HG03457 (cell line): ENCODE results near the gene ZNF680.
"Not testable (repeated sequence)": the region's sequence is repeated elsewhere in the genome, so short reads cannot be mapped to it uniquely, and the experiment has no call there.

Experiments
- ATAC-seq: cut with Tn5 transposase; IDR thresholded peaks from one replicate; pipeline ENCODE4 v1.9.1; 2021; ENCODE audit warnings: moderate number of reproducible peaks; ENCODE audit not compliant: unreplicated experiment

ZNF680 gene

DNA sequence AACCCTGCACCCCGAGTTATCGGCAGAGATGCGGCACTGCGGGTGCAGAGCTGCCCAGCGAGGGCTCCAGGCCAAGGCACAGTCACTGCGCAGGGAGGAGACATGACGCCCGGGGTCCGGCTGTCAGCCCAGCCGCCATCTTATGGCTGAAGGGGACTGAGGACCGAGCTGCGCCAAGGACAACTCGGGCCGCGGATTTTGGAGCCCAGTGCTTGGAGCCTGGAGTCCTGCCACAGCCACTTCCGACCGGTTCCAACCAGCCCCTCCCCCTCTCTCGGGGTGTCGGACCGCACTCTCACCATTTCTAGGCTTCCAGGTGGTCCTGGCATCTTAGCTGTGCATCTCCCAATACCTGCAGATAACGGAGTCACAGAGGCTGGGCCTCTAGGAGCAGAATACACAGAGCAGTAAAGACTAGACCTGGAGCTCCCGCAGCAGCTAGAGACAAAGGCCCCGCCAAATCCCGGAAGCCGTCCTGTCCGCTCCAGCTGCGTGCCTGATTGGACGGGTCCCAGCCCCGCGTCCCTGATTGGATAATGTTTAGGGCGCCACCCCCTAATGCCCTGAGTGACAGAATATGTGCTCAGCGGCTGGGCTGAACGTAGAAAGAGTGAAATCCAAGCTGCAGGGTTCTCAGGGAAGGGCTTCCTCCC is at the start of gene ZNF680:
Gene ZNF680 (minus strand): TSS at position 446 of the 653 bp plus-strand sequence. CDS start 117 bp downstream, at position 329.
- peak; percentile 99 for ATAC-seq

DNA sequence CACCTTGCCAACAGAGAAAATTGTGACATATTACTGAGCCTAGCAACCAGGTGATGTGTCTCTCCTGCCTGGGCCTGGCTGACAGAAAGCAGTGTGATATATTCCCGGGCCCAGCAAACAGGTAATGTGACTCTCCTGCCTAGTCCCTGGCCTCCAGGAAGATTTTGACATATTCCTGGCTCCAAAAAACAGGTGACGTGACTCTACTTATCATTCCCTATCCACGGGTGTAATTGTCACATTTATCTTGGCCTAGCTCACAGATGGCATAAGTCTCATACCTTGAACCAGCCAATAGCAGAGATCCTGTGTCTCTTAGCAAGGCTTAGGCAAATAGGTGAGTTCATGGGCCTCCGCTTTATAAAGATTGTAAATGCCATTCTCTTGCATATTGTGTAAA is 49.6 kb upstream of the ZNF680 start:
- no peak for ATAC-seq

DNA sequence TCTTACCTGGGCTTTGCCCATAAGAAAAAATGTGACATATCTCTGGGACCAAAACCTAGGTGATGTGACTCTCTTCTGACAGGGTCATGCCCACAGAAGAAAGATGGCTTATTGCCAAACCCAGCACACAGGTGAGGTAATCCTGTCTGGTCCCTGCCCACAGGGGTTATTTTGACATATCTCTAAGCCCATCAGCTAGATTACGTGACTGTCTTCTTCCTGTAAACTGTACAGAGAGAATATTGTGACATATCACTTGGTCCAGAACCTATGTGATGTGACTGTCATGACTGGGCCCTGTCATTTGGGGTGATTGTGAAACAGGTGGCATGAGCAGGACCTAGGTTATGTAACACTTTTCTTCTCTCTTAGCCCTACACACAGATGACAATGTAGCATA is 48.8 kb upstream of the ZNF680 start:
- no peak for ATAC-seq

DNA sequence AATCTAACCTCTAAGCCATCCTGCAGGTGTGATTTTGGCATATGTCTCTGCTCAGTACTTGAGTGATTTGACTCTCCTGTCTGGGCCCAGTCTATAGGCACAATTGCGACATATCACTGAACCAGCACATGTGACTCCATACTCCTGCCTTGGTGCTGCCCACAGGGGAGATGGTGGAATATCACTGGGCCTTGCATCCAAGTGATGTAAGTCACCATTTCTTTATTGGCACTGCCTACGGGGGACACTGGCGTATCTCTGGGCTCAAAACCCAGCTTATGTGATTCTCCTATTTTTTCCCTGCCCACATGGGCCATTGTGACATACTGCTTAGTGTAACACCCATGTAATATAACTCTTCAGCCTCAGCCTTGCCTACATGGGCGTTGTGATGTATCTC is 48.1 kb upstream of the ZNF680 start:
- ATAC-seq, result no peak

DNA sequence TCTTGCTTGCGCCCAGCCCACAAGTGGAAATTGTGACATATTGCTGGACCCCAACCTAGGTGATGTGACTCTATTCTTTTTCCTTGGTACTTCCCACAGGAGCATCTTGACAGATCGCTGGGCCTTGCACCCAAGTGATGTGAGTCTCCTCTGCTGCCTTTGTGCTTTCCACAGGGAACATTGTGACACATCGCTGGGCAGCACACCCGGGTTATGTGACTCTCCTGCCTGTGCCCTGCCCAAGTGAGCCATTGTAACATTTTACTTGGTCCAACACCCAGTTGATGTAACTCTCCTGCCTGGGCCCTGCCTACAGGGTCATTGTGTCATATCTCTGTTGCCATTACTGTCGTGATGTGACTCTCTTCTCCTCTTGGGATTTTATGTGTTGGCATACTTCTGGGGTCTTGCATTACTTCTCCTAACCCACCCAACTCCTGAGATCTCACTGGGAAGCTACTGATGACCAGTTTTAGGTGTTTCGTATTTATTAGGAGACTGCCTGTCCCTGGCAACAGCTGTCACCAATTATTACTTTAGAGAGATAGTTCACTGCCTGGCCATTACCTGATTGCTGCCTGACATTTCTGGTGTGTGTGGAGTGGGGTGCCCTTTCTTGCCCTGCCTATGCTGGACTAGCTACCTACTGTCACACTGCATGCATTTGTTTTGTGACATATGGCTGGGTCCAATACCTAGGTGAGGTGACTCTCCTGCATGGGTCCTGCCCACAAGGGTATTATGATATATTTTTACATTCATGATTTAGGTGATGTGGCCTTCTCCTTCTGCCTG is 45.4 kb upstream of the ZNF680 start:
- ATAC-seq, result no peak

DNA sequence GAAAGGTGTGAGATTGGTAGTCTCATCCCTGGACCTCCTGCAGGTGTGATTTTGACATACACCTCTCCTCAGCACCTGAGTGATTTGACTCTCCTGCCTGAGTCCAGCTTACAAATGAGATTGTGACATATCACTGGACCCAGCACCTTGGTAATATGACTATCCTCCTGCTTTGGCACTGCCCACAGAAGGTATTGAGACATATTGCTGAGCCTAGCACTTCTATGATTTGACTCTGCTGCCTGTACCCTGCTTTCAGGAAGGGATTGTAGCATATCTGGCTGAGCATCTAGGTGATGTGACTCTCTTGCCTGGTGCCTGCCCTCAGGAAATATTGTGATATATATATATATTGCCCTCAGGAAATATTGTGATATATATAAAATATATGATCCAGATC is 43.5 kb upstream of the ZNF680 start:
- no peak for ATAC-seq

DNA sequence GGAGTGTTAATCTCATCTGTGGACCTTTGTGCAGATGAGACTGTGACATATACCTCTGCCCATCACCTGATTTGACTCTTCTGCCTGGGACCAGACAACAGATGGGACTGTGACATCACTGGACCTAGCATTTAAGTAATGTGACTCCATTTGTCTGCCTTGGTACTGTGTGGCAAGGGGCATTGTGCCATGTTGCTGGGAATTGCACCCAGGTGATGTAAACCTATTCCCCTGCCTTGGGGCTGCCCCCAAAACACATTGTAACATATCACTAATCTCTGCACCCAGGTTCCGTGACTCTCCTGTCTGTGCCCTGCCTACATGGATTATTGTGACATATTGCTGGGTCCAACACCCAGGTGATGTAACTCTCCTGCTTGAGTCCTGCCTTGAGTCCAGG is 40.4 kb upstream of the ZNF680 start:
- ATAC-seq, result no peak

DNA sequence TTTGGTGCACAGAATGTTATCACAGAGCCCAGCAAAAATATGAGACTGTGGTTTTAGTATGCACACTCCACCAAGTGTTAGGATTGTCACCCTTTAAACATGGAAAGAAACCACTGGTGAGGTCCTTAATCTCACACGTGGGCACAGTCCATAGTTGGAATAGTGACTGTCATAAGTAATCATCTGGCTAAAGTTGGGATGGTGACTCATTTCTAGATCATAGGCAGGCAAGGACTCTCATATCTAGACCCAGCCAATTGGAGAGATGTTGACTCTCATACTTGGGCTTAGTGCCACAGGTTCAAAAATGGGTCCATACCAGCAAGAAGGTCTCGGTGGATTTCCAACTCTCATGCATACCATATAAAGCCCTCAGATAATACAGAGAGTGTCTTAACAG is 39.6 kb upstream of the ZNF680 start:
- no peak for ATAC-seq

DNA sequence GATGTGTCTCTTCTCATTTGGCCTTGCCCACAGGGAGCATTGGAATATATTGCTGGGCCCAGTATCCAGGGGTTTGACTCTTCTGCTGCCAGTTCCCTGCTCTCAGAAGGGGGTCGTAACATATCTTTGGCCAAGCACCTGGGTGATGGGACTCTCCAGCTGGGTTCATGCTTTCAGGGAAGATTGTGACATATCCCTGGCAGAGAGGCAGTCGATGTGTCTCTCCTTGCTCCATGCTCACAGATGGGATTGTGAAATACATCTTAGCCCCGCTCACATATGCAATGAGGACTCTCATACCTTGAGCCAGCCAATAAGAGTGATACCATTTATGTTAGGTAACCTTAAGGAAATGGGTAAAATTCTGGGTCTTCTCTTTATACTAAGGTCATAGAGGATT is 39.2 kb upstream of the ZNF680 start:
- ATAC-seq, result no peak

DNA sequence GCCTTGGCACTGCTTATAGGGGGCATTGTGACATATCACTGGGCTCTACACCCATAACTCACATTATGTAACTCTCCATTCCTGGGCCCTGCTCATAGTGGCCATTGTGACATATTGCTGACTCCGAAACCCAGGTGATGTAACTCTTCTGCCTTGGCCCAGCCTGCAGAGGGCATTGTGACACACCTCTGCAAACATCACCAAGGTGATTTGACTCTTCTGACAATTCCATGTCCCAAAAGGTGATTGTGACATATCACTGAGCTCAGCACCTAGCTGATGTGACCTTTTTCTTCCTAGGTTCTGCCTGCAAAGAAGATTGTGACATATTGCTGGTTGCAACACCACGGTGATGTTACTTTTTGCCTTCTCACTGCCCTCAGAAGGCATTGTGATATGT is 36.5 kb upstream of the ZNF680 start:
- ATAC-seq, result no peak

DNA sequence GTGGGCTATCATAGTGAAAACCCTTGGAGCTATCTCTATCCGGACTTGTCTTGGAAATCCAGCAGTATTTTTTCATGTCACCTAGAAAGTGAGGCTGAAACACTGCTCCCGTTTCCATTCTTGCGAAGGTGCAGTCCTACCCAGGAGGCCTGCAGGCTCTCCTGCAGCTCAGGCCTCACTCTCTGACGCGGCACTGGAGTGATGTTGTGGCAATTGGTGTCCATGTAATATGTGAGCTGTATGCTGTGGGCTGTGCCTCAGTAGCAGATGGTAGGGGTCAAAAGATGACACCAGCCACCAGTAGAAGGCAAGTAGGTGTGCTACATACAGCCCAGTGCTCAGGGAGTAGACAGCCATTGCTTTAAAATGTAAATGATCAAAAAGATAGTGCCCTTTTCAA is 28.1 kb upstream of the ZNF680 start:
- ATAC-seq, result no peak

DNA sequence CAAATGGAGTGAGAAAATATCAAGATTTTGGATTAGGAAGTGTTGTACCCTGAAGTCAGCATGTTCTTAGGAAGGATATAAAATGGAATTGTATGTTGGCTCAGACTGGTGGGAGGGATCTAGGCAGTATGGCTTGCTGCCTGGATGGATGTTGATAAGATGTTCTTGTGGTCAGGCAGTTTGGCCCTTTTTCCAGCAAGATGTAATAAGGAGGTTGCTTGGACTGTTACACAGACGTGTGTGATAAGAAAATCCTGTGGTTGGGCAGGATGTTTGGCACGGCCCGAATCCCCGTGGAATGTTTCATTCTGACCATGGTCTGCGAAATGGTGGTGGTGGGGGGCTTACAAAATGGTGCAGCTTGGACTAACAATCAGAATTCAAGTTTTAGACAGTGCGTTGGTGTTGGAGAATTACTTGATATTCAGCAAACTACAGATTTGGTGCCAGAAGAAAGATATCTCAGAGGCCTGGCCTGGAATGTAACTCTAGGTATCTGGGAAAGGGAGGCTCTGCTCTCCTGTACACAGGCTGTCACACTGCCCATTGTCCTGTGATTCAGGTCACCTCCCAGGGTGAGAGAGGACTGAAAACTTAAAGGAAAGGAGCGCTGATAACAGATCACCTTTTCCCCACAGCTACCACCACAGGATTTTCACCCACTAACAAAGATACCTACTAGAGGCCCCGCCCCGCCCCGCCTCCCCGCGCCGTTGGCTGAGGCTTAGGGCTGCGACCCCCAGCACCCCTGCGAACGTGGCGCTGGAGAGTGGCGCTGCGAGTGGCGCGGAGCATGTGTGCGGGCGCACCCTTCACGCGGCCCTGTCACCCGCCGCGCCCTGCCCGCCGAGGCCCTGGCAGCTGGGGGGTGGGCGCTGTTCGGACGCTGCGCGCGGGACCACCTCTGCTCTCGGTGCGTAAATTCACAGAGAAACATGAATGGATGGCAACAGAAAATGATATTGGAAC is 19.3 kb upstream of the ZNF680 start:
- ATAC-seq, result no peak

DNA sequence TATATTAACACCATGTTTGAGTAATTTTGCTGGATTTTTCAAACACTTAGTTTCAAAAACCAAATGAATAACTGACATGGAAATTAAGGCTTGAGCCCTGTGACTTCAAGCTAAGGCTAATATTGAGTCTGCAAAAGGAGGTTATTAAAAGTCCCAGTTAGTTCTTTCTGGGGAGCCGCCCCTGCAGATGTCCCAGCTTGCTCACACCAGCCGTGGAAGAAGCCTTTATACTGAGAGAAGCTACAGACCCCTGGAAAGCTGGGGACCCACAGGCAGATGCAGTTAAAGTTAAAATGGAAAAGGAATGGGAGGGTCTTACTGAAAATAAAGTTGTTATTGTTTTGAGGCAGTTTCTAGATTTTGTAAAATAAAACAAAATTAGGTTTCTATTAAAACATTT is 18.5 kb upstream of the ZNF680 start:
- no peak for ATAC-seq

DNA sequence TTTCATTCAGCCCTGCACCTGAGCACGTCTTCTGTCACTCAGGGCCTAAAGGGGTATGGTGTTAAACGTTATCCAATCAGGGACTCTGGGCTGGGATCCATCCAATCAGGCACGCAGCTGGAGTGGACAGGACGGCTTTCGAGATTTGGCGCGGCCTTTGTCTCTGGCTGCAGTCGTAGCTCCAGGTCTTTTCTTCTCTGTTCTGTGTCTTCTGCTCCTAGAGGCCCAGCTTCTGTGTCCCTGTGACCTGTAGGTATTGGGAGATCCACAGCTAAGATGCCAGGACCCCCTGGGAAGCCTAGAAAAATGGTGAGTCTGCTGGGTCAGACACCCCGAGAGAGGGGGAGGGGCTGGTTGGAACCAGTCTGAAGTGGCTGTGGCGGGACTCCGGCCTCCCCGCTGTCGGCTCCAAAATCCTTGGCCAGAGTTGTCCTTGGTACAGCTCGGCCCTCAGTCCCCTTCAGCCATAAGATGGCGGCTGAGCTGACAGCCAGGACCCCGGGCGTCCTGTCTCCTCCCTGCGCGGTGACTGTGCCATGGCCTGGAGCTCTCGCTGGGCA is 11.7 kb upstream of the ZNF680 start:
- no peak for ATAC-seq

DNA sequence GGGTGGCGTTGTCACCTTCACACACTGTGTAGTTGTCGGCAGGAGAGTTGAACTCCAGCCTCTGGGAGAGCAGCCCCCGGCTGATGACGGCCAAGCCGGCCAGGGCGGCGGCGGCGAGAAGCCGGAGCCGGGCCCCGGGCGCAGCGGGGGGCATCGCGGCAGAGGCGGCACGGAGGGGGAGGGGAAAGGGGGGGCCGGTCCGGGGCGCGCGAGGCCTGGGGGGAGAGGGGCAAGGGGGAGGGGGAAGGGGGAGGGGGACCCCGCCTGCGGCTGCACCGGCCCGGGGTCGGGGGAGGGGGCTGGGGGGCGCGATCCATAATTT is 7.4 kb upstream of the ZNF680 start:
- ATAC-seq, result not testable (repeated sequence)

DNA sequence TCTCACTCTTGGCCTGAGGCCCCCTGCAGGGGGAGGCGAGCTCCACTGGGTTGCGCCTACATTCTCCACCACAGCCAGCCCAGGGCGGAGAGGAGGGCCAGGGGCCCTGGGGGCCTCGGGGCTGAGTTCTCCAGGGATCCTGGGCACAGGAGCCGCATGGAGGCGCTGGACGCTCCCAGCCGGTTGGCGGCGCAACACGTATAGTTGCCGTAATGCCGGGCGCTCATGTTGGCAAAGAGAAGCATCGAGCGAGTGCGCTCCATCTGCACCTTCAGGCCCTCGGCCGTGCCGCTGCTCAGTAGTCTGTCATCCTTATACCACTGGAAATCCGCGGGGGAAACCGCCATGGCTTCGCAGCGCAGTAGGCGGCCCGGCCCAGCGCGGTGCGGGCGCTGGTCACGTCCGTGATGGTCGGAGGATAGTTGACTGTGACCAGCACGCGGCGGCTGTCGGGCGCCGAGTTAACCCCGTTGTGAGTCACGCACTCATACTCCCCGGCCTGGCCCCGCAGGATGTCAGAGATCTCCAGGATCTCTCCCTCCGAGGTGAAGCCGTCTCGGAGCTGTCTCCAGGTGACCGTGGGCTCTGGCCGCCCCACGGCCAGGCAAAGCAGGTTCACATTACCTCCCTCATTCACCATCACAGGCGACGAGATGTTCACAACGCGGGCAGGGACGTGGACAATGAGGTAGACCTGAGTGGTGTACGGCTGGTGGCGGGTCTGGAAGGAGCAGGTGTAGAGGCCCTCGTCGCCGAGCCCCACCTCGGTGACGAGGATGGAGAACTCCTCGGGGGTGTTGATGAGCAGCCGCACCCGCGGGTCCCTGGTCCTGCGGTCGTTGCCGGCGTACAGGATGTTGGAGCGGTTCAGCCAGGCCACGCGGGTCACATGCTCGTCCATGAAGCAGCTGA is 6.8 kb upstream of the ZNF680 start:
- ATAC-seq, result not testable (repeated sequence)

DNA sequence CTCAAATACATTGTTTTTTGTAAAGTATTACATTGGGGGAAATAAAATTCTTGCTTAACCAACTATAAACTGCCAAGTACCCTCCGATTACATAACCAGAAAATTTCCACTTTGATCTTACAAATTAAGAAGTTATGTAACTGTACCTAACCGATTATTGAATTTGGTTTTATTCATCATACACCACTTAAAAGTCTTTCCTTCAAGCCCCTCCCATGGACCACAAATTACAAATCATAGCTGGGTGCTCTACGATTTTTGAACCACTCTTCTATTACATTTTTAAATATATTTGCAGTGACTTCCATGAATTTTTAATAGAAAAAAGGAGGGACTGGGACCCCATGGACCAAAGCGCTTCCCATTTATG is 630 bp downstream of the ZNF680 start:
- ATAC-seq, result no peak

DNA sequence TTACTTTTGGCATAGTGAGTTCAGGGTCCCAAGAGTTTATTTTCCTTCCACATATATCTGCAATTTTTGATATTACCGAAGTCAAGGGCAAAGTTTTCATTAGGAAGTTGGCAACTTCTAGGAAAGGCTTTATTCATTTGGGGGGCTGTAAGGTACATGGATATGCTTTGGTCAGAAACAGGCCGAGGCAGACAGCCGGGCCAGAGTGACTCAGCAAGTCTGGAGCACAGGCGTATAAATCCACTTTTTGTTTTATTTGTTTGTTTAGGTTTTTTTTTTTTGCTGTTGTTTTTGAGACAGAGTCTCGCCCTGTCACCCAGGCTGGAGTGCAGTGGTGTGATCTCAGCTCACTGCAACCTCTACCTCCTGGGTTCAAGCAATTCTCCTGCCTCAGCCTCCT is 3.7 kb downstream of the ZNF680 start:
- no peak for ATAC-seq

DNA sequence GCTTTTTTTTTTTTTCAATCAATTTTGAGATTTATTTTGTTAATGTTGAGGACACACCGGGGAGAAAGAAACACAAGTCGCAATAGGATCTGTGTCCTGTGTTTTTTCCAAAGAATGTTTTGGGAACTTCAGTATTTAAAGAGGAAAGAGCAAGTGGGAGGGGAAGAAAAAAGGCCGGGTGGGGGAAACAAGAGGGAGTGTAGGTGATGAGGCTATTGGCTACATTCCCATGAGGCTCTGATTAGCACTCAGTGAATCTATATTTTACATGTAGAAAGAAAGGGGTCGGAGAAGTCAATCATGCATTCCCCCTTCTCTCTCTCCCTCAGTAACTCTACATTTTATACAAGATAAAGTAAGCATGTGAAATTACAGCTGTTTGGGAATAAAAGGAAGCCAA is 4.1 kb downstream of the ZNF680 start:
- no peak for ATAC-seq

DNA sequence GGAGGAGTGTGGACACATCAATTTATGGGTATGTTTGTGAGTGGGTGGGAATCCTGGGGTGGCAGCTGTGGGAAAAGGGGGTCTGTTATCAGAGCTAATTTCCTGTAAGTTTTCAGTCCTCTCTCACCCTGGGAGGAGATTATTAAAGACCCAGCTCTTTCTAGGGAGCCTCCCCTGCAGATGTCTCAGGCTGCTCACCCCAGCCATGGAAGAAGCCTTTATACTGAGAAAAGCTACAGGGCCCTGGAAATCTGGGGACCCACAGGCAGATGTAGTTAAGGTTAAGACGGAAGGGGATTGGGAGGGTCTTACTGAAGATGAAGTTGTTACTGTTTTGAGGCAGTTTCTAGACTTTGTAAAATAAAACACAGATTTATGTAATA is 4.6 kb downstream of the ZNF680 start:
- no peak for ATAC-seq
